ENCODE measurements around the gene STX17. TPM values are rescaled to one million over a fixed set of nuclear protein-coding genes. Genes with fewer than 3 reads are reported as not detected.

The STX17 gene
- total RNA-seq, 1 donor from 2014 or later, result 25.0 TPM

GRCh38 chr9:99895510-99895909 lies 10.9 kb upstream of the STX17 start:
- DNase-seq (ENCODE audit: missing footprints) (no peak), ATAC-seq (no peak)
- intact Hi-C loops (cut with DNase I), result no loop called here

- intact Hi-C loops (cut with DNase I), result no loop called here
- ATAC-seq (no peak), DNase-seq (ENCODE audit: missing footprints) (no peak)
These were observed 10.3 kb upstream of the STX17 start for GRCh38 chr9:99896119-99896518.

DNA sequence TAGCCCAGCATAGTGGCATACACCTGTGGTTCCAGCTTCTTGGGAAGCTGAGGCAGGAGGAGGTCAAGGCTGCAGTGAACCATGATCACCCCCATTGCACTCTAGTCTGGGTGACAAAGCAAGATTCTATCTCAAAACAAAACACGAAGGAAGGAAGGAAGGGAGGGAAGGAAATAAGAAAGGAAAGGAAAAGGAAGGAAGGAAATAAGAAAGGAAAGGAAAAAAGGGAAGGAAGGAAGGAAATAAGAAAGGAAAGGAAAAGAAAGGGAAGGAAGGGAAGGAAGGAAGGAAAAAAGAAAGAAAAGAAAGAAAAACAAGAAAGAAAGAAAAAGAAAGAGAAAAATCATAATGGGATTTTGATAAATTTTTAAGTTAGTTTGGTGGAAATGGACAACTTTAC lies 3.1 kb upstream of the STX17 start:
- ATAC-seq, result no peak
- intact Hi-C loops (cut with DNase I), result loop anchor here (10.0 kb wide), 1 partner anchor 679 kb away; the partner anchor contains the start of genes ALG2 and SEC61B
- no peak for DNase-seq (ENCODE audit: missing footprints)

DNA sequence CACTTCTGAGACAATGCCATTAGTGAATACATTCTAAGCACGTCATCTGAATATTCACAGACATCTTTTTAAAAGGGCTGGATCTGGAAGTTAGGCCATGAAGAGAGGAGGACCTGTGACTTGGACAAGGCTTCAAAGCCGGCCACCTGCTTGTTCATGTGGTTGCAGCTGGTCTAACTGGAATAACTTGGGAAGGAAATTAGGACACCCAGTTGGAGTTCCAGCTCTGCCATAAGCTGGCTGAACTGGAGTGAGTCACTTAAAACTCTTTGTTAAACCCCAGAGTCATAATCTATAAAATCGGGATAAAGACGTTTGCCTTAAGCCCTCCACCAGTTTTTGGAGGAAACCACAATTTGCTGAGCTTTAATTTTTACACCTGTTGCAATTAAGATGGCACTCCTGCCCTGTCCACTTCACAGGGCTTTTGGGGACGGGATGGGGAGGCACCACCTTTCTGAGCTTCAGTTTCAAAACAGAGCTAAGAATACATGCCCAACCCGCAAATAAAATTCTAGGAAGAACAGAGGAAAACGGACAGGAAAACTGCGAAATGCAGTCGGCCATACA lies 536 bp upstream of the STX17 start:
- intact Hi-C loops (cut with DNase I), result loop anchor here (5.0 to 10.0 kb wide), 2 partner anchors 84 to 681 kb away; partner anchors contain the start of genes ALG2, NR4A3 and SEC61B
- ATAC-seq (no peak), DNase-seq (ENCODE audit: missing footprints) (no peak)

DNA sequence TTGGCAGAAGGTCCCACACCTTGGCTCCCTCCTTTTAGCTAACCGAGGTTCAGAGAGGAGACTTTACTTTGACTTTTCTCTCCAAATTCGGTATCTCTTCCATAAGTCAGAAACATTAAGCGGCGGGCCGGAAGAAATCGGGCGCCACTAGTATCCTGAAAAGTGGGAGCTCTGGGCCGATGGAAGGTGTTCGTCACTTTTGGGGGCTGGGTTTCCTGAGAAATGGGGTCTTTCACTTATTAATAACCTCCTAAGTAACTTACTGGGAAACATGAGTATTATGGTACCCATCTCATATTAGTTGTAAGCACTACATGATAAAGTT lies 716 bp downstream of the STX17 start:
- DNase-seq (ENCODE audit: missing footprints) (no peak), ATAC-seq (no peak)
- intact Hi-C loops (cut with DNase I), result loop anchor here (5.0 to 10.0 kb wide), 2 partner anchors 85 to 682 kb away; partner anchors contain the start of genes ALG2, NR4A3 and SEC61B

- DNase-seq (ENCODE audit: missing footprints), result no peak
- no peak for ATAC-seq
- intact Hi-C loops (cut with DNase I), result no loop called here
These were observed 5.1 kb downstream of the STX17 start for GRCh38 chr9:99911600-99911999.

- no peak for ATAC-seq
- intact Hi-C loops (cut with DNase I), result no loop called here
These were observed 10.2 kb downstream of the STX17 start for GRCh38 chr9:99916650-99917049.

DNA sequence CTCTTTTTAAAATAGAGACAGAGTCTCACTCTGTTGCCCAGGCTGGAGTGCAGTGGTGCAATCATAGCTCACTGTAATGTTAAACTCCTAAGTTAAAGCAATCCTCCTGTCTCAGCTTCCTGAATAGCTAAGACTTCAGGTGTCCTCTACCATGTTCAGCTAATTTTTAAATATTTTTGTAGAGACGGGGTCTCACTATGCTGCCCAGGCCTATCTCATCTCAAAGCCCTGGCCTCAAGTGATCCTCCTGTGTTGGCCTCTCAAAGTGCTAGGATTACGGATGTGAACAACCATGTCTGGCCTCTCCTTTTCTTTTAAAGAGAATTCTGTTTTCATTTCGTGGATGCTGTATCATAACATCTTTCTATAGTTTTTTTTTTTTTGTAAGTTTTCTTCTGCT lies 11.7 kb downstream of the STX17 start:
- DNase-seq (ENCODE audit: missing footprints) (no peak), ATAC-seq (no peak)
- intact Hi-C loops (cut with DNase I), result no loop called here

More at GRCh38 chr9:99916650-99917049, 10.2 kb downstream of the STX17 start:
- DNase-seq (ENCODE audit: missing footprints), result no peak

DNA sequence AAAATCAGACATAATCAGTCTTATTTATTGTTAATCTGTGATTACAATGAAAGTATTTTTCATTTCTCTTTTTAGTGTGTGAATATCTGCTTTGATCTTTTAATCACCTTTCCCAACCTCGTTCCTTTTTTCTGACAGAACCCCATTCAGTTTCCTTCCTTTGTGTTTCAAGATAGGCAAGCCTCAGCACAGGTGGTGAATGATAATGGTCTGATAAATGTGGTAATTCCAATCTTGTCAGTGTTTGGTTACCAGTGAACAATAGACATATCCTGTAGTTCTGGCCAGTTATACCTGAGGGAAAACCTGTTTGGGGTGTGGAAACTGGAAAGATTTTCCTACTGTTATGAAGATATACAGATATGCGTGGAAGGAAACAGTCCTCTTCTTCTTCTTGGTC lies 13.5 kb downstream of the STX17 start:
- intact Hi-C loops (cut with DNase I), result no loop called here
- ATAC-seq (no peak), DNase-seq (ENCODE audit: missing footprints) (no peak)

- DNase-seq (ENCODE audit: missing footprints) (no peak), ATAC-seq (no peak)
- intact Hi-C loops (cut with DNase I), result no loop called here
These were observed 15.6 kb downstream of the STX17 start for GRCh38 chr9:99921875-99922710.

- intact Hi-C loops (cut with DNase I), result no loop called here
- DNase-seq (ENCODE audit: missing footprints), result no peak
- no peak for ATAC-seq
These were observed 16.2 kb downstream of the STX17 start for GRCh38 chr9:99922711-99923030.

DNA sequence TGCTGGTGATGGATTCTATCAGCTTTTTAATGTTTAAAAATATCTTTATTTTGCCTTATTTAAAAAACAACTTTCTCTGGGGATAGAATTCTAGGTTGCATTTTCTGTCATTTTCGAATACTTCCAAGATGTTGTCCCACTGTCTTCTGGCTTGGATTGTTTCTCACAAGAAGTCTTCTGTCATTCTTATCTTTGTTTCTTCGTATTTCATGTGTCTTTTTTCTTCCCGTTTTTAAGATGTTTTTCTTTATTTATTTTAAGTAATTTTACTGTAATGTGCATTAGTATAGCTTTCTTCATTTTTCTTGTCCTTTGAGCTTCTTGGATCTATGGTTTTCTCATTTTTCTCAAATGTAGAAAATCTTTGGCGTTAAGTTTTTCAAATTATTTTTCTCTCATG lies 19.1 kb downstream of the STX17 start:
- intact Hi-C loops (cut with DNase I), result no loop called here
- DNase-seq (ENCODE audit: missing footprints) (no peak), ATAC-seq (no peak)

DNA sequence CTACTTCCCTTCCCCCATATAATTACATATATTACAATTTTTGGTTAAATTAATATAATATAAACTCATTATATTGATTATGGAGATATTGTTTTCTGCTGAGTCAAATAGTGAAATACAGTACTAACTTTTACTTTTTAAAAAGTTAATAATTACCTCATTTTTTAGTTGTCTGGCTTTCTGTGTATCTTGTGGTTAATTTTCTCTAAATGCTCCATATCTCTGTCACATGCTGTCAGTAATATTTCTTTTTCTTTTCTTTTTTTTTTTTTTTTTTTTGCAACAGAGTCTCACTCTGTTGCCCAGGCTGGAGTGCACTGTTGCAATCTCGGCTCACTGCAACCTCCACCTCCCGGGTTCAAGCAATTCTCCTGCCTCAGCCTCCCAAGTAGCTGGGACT lies 23.2 kb downstream of the STX17 start:
- no peak for ATAC-seq
- intact Hi-C loops (cut with DNase I), result no loop called here
- no peak for DNase-seq (ENCODE audit: missing footprints)

DNA sequence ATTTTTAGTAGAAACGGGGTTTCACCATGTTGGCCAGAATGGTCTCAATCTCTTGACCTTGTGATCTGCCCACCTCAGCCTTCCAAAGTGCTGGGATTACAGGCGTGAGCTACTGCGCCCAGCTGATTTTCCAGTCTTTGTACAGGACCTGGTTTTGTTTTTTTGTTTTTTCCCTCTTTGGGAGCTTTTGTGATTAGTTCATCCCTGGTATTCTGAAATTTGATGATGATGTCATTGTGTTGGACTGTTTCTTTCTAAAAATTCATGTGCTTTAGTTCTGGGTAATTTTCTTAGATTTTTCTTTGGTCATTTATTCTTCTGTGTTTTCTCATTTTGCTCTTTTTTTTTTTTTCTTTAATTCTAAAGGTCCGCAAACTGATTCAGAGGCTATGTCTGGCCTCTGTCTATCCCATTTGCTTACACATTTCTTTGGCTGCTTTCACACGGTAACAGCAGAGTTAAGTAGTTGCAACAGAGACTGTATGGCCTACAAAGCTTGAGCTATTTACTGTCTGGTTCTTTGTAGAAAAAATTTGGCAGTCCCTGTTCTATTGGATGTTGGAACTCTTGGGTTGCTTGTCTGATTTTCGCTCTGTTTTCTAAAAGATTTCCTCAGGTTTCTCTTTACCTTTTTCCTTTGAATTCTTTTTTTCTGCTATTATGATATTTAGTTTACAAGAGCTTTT lies 24.8 kb downstream of the STX17 start:
- ATAC-seq (no peak), DNase-seq (ENCODE audit: missing footprints) (no peak)
- intact Hi-C loops (cut with DNase I), result no loop called here

DNA sequence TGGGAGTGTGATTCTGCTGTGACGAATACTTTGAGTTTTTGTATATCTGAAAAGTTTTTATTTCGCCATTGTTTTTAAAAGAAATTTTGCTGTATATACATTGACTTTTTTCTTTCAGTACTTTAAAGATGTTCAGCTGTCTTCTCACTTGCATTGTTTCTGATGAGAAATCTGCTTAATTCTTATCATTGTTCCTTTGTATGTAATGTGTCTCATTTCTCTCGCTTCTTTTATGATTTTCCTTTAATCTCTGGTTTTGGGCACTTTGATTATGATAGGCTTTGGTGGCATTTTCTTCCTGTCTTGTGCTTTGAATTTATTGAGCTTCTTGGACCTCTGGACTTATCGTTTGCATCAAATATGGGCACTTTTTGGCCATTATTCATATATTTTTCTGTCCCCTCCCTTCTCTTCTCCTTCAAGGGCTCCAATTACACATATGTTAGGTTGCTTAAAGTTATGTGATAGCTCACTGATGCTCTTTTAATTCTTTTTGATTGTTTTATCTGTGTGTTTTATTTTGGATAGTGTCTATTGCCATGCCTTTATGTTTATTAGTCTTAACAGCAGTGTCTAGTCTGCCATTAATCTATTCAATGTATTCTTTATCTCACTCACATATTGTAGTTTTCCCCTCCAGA lies 30.6 kb downstream of the STX17 start:
- DNase-seq (ENCODE audit: missing footprints), result no peak
- intact Hi-C loops (cut with DNase I), result no loop called here
- ATAC-seq, result no peak

DNA sequence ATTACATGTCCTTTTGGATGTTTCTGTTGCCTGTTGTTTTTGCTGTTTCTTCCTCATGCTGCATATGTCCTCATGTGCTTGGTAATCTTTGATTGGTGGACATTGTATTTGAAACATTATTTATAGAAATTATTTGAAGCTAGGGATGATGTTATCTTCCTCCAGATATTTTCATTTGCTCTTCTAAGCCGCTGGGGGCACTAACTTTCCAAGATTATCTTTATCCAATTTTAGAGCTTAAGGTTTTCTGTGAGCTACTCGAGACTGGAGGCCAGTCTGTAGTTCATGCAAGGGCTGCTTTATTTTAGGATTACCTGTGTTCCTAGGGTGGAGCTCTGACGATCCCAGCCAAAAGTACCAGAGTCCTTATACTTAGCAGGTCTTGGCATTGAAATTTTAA lies 40.9 kb downstream of the STX17 start:
- DNase-seq (ENCODE audit: missing footprints) (no peak), ATAC-seq (no peak)
- intact Hi-C loops (cut with DNase I), result no loop called here

- ATAC-seq, result no peak
These were observed 42.0 kb downstream of the STX17 start for GRCh38 chr9:99948482-99948881.

GRCh38 chr9:99948896-99949295 lies 42.4 kb downstream of the STX17 start:
- ATAC-seq (no peak), DNase-seq (ENCODE audit: missing footprints) (no peak)
- intact Hi-C loops (cut with DNase I), result no loop called here

More at GRCh38 chr9:99948482-99948881, 42.0 kb downstream of the STX17 start:
- no peak for DNase-seq (ENCODE audit: missing footprints)
- intact Hi-C loops (cut with DNase I), result no loop called here

- ATAC-seq, result no peak
- intact Hi-C loops (cut with DNase I), result no loop called here
- no peak for DNase-seq (ENCODE audit: missing footprints)
These were observed 47.5 kb downstream of the STX17 start for GRCh38 chr9:99953861-99954507.

Measured in Right ventricle myocardium inferior (tissue), 1 donor.